AML-193 (cell line): ENCODE measurements around the gene QARS1.
A peak's percentile ranks its signal among the peaks of the same experiment; 100 is the strongest.

ENCODE experiments used
- DNase-seq, 2 experiments: peaks; one replicate each; lab custom pipeline; 2025; lab: John Stamatoyannopoulos, UW

Gene QARS1

DNA sequence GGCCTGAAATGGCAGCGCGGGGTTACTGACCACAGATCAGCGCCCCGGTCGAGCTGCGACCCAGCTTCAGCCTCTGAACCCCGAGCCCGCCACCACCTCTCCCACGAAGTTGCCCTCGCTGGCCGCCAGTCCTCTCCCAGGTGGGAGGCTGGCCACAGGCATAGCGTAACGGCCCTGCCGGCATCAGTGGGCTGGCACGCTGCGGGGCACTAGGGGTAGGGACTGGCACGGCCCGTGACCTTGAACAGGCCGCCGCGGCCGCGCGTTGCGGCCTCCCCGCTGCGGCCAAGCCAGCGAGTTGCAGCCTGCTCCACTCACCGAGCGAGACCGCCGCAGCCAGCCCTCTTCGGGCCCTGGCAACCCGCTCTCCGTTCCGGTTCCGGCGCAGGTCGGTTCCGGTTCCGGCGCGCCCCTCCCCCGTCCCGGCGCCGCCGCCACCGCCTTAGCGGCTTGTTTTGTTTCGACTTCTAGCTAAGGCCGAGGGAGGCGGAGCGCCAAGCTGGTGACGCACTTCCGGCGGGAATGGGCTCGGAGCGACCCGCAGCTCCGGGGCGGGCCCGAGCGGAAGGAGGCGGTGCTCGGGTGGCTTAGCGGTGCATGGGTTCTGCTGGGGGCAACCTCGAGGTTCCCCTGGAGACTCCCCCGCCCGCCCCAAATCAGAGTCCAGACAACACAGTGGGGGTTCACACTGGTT, 16.0 kb upstream of the QARS1 start, which contains the start of gene USP19:
USP19 (minus strand) TSS at position 386 of the 694 bp plus-strand sequence. CDS start 1,678 bp downstream, outside the sequence.
- peak; percentile 77 to 88 for DNase-seq

DNA sequence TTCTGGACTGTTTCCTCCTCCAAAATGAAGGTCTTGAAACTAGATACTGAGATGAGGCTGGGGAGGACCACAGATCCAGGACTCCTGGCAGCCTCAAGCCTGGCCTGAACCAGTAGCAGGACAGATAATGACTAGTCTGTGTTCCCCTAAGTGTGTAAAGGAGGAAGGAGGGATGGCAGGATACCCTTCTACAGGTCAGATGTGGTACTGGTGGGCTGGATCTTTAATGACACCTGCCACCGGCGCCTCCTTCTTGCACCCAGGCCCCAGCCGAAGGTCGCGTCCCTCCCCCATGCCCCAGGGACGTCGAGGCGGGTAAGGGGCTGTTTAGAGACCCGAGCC, 15.5 kb upstream of the QARS1 start:
- DNase-seq = no peak

DNA sequence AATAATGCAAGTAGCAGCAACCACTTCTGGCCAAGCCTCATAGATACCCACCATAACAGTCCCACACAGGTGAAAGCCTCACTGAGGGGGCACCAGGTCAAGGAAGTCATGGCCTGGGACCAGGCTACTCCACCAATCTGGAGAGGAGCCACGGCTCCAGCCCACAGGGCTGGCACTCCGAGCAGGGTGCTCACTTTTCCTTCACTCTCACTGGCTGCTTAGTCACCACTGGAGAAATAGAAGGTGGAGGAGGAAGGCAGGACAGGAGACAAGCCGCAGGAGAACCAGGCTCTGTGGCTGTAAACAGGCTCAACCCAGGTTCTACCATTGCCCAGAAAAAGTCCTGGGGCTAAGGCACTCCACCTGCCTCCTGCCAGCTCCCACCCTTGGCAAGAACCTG, 14.9 kb upstream of the QARS1 start:
- DNase-seq = no peak

GRCh38 chr3:49119036-49119435, 14.5 kb upstream of the QARS1 start:
- DNase-seq = no peak

DNA sequence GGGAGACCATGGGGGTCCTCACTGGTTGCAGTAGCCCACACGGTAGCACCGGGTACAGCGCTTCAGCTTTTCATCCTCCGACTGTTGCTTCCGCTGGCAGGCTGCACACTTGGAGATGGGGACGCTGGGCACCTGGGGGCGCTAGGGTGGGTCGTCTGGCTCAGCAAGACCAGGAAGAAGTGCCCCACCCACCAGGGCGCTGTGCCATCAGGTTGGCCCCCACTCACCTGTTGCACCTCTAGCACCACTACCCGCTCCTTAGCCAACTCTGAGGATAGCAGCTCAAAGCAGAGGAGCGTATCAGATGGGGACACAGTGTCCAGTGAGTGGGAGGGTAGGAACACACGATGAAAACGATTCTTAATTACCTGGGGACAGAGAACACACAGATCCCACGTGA, 7.7 kb upstream of the QARS1 start:
- DNase-seq = no peak

DNA sequence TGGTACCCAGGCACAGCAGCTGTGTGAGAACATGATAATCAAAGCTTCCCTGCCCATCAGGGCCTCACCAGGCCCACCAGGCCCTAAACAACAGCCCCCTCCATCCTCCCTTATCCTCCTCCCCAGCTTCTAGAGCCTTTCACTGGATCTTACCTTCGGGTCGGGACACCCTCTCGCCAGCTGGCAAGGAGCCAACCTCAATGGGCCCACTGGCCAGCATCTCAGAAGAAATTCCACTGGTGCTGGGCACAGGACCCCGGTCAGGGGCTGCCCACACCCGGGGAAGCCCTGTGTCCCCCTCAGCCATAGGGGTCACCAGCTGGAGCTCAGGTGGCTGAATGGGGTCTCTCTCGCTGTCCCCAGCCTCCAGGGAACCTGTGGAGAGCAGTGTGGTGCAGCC, 6.8 kb upstream of the QARS1 start:
- no peak for DNase-seq

DNA sequence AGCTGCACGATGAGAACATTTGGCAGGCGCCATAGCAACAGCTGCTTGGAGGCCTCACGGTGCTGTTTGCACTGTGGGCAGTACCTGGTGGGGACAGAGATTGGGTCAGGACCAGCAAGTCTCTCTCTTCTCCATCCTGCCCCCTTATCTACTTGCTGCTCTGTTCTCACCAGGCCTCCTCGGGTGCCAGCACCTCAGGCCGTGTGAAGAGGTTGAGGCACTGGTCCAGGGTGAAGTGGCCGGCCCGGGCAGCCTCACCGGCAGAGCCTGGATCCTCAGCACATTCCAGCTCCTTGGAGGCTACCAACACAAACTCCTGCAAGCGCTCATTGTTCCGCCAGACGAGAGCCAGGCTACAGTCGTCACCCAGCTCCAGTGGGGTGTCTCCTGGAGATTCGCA, 6.2 kb upstream of the QARS1 start:
- DNase-seq = no peak

DNA sequence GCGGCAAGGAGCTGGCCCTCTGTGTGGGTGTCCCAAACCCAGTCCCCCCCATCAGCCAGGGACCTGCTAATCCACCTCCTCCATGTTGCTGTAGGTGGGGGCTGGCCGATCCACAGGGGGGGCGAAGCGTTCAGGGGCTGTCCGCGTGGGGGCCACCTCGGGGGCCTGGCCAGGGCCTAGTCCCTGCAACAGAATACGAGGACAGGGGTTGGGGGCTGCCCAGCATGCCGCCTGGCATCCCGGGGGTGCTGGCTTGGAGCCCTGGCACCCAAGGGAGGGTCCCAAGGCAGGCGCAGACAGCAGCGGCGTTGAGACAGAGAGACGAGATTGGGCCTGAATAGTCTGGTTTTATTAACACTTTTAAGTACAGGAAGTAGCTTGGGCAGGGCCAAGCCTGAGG, 3.8 kb upstream of the QARS1 start:
- DNase-seq = no peak

- no peak for DNase-seq
Measured at GRCh38 chr3:49104052-49104426, 518 bp downstream of the QARS1 start.

- DNase-seq = no peak
Measured at GRCh38 chr3:49100046-49100615, 4.4 kb downstream of the QARS1 start.

DNA sequence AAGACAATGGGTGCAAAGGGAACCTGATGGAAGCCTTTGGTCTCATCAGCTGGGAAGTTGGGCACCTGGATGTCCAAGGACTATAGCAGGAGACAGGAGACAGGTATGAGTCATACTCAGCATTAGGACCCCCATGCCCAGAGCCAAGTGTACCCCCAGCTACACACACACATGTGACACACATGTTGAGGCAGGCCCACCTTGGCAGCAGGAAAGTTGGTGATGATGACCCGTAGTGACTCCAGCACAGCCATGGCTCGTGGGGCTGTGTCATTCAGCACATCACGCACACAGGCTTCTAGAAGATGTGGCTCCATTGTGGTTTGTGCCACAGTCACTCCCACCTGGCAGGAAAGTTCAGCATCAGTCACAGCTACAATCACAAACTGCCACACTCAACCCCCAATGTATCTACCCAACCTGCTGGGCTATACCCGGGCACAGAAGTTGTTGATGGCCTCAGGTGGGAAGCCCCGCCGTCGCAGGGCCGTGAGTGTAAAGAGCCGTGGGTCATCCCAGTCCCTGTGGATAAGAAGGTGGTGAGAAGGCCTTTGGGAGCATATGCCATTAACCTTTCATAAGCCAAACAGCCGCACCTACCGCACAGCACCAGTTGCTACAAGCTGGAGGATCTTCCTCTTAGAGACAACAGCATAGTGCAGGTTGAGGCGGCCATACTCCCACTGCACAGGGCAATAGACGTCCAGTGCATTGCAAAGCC, 5.5 kb downstream of the QARS1 start:
- no peak for DNase-seq

DNA sequence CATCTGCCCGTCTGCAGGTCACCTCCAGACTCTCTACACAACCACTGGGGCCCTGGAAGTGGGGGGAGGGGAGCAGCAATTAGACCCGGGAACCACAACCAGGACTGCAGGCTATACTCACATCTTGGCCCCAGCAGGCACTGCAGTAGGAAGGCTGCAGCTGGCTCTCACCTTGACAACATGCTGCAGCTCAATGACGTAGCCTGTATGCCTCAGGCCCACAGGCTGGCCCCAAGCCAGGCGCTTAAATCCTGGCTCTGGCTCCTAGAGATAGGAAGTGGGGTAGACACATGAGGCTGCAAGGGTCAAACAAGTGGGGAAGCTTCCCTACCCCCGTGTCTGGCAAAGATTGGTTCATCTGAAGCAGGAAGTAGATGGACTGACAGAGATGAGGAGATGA, 6.1 kb downstream of the QARS1 start:
- DNase-seq = no peak

DNA sequence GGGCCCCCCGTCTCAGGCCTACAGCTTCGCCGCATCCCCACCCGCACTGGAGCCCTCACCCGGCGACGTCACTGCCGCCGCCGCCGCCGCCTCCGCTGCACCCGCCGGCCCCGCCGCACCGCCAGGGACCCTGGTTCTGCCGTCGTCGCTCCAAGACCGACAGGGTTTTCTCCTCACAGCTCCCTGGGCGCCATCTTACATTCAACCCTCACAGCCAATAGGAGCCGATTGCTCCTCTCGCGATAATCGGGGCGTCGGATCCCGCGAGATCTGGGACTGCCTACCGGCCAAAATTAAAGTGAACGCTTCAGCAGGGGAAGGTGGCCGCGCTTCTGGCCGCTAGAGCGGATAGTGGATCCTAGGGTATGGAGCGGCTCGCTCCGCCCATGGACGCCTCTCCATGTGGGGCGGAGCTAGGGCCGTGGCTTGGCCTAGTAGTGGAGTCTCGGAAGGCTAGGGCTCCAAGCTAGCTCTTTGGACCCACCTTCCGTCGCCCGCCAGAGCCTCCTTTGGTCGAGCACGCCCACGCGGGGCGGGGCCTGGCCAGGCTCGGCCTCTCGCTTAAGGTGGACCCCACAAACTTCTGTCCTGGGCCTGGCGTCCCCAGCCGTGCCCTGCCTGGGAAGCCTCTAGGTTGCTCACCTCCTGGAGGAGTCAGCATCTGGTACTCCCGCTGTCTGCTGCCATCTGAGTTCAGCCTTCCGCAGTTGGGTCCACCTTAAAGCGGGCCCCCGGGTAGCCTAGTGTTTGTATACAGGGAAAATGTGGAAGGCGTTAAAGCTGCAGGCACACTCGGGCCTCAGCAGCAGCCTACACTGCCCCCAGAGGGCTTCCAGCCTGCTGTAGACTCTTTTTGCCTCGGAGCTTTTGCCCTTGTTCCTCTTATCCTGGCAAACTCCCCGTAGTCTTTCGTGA, 10.4 kb downstream of the QARS1 start, which contains the start of gene QRICH1:
QRICH1 (minus strand) TSS at position 219 of the 915 bp plus-strand sequence. CDS start 17,054 bp downstream, outside the sequence.
- peak; percentile 99 to 100 for DNase-seq

GRCh38 chr3:49092938-49093852, 11.4 kb downstream of the QARS1 start:
- DNase-seq = peak; percentile 51 to 56

DNA sequence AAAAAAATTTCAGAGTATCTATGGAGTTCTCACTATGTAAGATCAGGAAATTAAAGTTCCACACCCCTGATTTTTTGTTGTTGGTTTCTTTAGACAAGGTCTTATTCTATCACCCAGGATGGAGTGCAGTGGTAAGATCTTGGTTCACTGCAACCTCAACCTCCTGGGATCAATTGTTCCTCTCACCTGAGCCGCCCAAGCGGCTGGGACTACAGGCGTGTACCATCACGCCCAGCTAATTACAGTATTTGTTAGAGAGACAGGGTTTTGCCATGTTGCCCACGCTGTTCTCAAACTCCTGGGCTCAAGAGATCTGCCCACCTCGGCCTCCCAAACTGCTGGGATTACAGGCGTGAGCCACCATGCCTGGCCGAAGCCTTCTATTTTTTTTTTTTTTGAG, 23.1 kb downstream of the QARS1 start:
- DNase-seq = no peak

DNA sequence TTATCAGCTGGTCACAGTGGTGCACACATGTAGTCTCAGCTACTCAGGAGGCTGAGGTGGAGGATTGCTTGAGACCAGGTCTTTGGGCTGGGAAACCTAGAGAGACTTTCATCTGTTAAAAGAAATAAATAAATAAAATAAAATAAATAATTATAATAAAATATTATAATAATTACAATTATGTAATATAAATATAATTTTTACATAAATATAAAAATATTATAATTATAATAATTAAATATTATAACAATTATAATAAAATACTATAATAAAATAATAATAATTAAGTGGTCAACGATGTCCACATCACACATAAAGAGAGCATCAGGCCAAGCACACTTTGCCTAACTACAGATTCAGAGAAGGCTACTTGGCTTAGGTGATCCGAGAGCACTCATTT, 25.3 kb downstream of the QARS1 start:
- no peak for DNase-seq

DNA sequence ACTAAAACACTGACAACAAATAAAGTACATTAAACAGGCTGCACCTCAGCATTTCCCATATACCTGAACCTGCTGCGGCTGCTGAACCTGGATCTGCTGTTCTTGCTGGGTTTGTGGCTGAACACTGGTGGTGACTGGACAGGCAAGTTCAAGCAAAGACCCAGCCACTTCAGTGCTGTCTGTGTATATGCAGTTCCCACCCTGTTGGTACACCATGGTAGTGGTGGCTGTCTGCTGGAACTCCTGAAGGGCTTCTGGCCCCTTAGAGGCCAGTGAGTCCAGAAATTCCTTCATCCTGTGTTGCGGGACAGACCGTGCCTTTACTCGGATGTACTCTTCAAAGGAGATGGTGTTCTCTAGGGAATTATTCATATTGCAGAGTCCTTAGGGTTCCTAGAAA, 27.9 kb downstream of the QARS1 start:
- DNase-seq = no peak

GRCh38 chr3:49076116-49076515, 28.4 kb downstream of the QARS1 start:
- DNase-seq = no peak

DNA sequence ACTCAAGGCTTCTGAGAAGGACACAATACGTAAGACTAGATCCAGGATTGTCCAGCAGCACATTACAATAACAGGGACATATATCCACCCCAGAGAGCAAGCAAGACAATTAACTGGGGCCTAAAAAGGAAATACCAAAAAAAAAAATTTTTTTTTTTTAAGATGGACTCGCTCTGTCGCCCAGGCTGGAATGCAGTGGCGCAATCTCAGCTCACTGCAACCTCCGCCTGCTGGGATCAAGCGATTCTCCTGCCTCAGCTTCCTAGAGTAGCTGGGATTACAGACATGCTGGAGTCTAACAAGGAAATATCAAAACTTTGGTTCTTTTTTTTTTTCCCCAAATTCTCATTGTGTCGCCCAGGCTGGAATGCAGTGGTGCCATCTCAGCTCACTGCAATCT, 46.5 kb downstream of the QARS1 start:
- DNase-seq = no peak

GRCh38 chr3:49057268-49057667, 47.3 kb downstream of the QARS1 start:
- DNase-seq = no peak

DNA sequence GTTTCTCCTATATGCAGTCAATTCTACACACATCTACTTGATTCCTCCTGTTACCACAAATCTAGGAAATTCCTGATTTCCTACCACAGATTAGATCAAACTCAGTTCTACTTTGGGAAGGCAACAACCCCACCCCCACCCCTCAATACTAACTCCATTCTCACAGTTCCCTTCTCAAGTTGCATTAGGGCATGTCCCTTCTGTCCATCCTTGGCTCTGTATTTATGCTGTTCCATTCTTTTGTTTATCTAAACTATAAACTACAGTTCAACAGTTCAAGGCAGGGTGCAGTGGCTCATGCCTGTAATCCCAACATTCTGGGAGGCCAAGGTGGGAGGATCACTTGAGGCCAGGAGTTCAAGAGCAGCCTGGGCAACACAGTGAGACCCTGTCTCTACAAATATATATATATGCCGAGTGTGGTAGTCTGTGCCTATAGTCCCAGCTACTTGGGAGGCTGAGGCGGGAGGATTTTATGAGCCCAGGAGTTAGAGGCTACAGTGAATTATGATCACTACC, 50.2 kb downstream of the QARS1 start:
- DNase-seq = no peak
